ENCODE measurements around the gene ZNF277.

ZNF277 gene

DNA sequence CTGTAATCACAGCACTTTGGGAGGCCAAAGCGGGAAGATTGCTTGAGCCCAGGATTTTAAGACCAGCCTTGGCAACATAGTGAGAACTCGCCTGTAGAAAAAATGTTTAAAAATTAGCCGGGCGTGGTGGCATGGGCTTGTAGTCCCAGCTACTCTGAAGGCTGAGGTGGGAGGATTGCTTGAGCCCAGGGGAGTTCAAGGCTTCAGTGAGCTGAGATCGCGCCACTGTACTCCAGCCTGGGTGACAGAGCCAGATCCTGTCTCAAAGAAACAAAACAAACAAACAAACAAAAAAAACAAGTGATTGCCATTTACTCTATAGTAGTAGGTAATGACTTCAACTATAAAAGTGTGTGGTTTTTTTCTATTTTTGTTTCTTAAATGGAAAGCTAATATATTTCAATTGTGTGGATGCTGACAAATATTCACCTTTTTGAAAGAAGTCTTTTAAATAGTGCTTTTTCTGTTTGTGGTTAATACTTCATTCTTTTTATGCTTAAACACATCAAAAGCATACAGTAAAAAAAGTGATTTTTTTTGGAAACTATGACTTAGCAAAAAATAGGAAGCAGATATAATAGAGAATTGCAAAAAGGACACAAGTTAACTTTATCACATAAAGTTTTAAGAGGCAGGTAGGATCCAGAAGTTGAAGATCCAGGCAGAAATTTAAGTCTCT is 48.4 kb downstream of the ZNF277 start:
- DNase-seq, result no peak

DNA sequence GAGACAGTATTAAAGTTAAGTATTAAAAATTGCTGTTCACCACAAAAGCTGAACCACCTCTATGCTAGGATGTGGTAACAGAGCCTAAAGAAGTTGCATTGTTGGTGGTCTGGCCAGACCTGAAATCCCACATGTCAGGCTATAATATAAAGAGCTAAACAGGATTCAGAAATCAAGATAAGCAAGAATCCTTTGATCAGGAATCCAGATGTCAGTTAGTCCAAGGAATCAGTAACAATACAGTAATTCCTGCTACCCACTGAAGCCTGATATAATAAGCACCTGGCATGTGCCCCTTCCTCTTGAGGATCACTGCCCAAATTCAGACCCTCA is 48.9 kb downstream of the ZNF277 start:
- DNase-seq, result no peak

DNA sequence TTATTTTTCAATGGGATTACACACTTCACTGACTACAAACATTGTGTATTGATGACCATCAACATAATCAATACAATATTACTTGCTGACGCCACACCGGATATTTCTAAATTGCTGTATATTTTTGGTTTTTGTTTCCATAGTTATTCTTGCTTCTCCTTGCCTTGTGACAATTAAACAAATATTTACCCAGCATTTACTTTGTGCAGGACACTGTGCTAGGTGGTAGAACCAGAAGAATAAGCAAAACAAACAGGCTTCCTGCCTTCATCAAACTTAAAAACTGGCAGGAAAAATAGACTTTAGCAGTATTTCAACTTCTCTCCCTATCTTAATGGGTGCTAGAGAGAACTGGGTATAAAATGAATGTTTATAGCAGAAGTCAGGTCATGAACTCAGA is 50.6 kb downstream of the ZNF277 start:
- DNase-seq, result no peak

DNA sequence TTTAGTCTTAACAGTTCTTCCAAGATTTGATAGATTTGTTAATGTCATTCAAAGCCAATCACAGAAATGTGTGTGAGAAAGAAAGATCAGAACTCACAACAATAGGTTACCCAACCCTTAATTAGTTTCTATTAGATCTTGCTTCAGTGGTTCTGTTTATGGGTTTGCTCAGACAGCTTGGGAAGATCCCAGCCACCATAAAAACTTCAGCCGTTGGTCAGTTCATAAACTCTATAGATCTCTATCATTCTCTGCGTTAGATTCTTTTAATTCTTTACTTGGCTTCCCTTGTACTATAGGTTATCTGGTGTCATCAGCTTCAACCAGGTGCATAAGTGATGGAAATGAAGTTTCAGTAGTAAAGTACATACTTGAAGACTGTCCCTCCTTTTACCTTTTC is 54.4 kb downstream of the ZNF277 start:
- no peak for DNase-seq

DNA sequence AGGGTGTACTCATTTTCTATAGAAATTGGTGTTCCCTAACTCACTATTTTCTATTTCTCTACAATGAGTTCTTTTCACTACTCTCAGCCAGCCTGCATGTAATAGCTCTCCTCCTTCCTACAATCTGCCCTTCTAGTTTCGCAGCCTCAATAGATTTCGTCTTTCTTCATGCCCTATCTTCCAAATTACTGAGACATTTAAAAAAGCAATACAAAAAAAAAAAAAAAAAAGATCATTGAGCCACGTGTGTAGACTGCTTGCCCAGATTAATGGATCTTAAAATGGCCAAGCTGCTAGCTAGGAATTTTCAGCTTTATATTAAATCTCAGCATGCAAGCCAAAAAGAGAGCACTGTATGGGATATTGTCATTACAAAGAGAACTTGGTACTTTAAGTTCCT is 55.5 kb downstream of the ZNF277 start:
- no peak for DNase-seq

- DNase-seq, result no peak
These were observed 56.5 kb downstream of the ZNF277 start for GRCh38 chr7:112262855-112263487.

DNA sequence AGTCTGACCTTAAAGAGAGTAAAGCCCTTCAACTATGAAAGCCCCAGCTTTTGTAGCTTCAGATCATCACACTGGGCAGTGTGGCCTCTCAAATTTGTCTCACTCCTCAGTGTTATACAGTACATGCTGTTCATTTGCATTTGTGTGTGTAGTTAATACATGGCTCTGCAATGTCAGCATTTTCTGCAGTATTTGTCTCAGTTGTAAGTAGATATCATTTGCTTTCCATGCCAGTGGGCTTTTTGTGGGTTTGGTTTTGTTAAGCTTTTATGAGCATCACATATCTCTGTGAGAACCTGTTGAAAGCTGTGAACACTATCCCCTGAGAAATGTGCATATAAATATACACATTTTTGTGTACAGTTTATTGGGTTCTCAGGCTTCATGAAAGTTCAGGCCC is 57.0 kb downstream of the ZNF277 start:
- DNase-seq, result no peak

GRCh38 chr7:112266141-112266540 is 59.6 kb downstream of the ZNF277 start:
- DNase-seq, result no peak

DNA sequence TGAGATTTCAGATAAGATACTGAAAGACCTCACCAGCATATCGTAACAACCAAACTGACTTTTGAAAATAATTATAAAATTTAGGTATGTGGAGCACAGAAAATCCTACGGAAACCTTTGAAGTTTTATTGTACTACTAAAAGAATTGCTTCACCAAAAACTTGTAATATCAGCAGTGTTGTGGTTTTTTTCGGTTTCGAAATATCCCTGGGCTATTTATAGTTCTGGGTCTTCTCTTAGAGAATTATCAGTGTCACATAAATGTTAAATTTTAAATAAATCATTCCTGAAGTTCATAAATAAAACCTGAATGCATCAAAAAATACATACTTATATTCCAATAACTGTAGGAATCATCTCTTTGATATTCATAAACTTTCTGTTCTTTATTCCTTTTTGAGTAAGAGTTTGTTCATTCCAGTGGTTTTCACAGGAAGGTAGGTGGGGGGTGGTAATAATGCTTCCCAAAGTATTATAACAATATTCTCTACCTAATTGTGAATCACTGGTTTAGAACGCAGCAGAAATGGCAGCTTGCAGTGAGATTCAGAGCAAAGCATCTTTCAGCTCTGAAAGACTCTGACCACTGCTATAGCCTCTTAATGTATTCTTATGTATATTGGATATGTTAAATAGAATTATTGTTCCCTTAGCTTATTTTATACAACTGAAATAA is 60.2 kb downstream of the ZNF277 start:
- DNase-seq, result no peak

- no peak for DNase-seq
These were observed 61.6 kb downstream of the ZNF277 start for GRCh38 chr7:112267944-112268691.

GRCh38 chr7:112271162-112271561 is 64.7 kb downstream of the ZNF277 start:
- DNase-seq, result no peak

DNA sequence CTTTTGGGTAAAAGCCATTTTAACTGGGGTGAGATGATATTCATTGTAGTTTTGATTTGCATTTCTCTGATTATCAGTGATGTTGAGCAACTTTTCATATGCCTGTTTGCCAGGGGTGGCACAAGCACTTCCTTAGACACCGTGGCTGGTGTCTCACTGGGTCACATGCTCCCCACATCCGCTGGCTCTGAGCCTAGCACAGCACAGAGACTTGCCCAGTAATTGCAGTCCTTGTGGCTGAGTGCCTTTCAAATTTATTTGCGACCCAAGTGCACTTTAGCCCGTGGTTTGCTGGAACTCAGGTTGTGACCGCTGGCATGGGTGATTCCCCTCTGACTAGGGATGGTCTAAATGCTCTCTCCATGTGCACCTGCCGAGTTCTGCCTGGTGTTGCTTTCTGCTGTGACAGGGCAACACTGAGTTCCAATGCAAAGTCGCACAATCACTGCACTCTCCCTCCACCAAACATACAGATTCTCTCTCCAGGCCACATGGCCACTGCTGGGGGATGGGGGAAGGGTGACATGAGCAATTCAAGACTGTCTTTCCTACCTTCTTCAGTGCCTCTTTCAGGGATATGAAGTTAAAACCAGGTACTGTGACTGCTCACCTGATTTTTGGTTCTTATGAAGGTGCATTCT is 66.5 kb downstream of the ZNF277 start:
- no peak for DNase-seq

- DNase-seq, result no peak
These were observed 72.5 kb downstream of the ZNF277 start for GRCh38 chr7:112279042-112279441.

- no peak for DNase-seq
These were observed 73.8 kb downstream of the ZNF277 start for GRCh38 chr7:112280267-112280666.

DNA sequence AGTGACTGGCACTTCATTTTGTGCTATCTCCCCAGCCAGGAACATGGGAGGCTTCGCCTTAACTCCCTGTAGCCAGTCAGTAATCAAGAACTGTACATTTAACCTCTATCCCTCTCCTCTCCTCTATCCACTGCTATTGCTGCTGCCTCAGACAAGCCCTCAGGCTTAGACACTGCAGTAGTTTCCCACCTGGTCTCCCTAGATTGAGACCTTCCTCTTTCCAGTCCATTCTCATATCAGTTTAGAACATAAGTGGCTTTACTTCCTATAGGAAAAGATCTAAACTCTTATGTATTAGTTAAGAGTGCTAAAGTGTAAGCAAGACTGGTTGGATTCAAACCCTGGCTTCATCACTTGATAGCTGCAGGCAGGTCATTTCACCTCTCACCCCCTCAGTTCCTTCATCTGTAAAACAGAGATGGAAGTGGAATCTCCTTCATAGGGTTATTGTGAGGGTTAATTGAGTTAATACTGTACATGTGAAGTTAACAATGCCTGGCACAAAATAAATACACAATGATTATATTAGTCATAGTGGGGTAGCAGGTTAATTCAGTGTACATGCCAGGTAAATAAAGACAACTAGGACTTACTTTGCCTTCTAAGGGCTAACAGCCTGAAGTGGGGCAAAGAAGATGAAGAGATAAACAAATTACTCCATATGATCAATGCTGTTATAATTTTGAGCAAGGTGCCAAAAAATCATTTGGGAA is 76.1 kb downstream of the ZNF277 start:
- DNase-seq, result no peak

GRCh38 chr7:112283382-112283910 is 77.0 kb downstream of the ZNF277 start:
- no peak for DNase-seq

DNA sequence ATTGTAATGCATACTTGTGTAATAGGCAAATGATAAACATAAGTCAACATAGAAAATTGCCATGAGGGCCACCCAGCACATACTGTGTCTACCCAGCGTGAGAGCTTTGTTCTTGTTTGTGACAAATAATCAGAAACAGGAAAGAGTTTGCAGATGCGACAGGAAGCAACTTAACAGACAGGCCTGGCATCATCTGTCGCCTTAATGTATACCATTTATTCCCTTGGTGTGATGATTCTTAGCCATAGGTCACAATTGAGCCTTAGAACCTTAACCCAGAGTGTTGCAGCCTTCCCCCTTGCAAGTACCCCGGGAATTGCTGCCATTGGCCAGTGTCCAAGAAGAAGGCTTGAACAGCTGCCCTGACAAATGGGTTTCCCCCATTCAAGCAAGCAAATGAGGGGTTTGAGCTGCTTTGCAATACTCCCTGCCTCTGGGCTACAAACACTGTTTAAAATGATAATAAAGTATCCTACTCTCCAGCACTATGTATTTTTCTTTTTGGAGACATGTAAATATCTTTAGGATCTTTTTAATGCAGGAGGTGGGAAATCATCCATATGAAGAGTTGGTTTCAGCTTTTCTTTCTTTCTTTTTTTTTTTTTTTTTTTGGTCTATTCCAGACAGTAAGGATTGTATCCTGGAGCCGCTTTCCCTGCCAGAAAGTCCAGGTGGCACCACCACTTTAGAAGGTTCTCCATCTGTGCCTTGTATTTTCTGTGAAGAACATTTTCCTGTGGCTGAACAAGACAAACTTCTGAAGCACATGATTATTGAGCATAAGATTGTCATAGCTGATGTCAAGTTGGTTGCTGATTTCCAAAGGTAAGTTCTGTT is 80.0 kb downstream of the ZNF277 start:
- peak; percentile 3 to 62 for DNase-seq

DNA sequence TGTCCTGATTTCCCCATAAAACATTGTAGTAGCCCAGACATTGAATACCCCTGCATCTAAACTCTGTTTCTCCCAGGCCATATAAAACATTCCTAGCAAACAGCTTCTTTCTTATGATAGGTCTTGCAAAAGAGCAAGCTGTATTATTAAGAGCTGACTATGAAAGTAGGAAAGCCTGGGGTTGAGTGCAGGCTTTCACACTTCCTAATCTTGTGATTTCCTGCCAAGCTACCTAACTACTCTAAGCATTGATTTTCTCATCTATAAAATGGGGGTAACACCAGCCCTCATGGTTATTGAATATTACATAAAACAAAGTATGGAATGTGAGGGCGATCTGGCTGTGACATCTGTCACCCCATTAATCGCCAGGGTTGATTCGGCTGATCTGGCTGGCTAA is 81.8 kb downstream of the ZNF277 start:
- no peak for DNase-seq

- DNase-seq, result no peak
These were observed 83.6 kb downstream of the ZNF277 start for GRCh38 chr7:112290065-112290464.

GRCh38 chr7:112292162-112292561 is 85.7 kb downstream of the ZNF277 start:
- DNase-seq, result no peak

DNA sequence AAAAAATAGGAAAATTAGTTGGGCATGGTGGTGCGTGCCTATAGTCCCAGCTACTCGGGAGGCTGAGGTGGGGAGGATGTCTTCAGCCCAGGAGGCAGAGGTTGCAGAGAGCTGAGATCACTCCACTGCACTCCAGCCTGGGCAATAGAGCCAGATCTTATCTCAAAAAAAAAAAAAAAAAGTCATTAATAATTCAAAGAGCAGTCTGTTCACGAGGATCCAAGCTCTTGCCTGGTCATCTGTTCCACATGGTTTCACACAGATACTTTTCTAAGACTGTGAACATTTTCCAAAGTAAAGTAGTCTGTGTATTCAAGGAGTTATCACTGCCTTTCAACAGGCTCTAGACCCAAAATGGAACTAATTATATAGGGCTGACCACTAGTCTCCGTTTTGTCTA is 86.9 kb downstream of the ZNF277 start:
- no peak for DNase-seq
